Peyer's patch (tissue), 4 donors: Measurements from ENCODE around the gene C3orf20. TPM values are rescaled to one million over a fixed set of nuclear protein-coding genes. Genes with fewer than 3 reads are reported as not detected.

ENCODE experiments used
- DNase-seq, 3 donors: peaks; one replicate each; pipeline ENCODE4 v3.0.0-alpha.2; 2017 to 2019
- H3K27ac ChIP-seq, 4 donors: fragments of 200-600 bp; sonication (generic); one replicate each; pipeline ENCODE4 v1.5.1; 2016 to 2019
- H3K27me3 ChIP-seq, 2 donors: fragments of 200-600 bp; sonication (generic); one replicate each; pipeline ENCODE4 v1.5.1; 2019
- H3K36me3 ChIP-seq, 3 donors: fragments of 200-600 bp; sonication (generic); one replicate each; pipeline ENCODE4 v1.5.1; 2016 to 2019
- H3K4me1 ChIP-seq, 4 donors: fragments of 200-600 bp; sonication (generic); one replicate each; pipeline ENCODE4 v1.5.1; 2016 to 2019
- H3K4me3 ChIP-seq, 4 donors: fragments of 200-600 bp; sonication (generic); 1 replicate in 3 of 4; 2 replicates in 1 of 4; pipeline ENCODE4 v1.5.1; 2016 to 2019; ENCODE audit warnings: mild to moderate bottlenecking in 1 of 4
- H3K9me3 ChIP-seq, 4 donors: fragments of 200-600 bp; sonication (generic); one replicate each; pipeline ENCODE4 v1.5.1; 2016 to 2019; ENCODE audit warnings: mild to moderate bottlenecking in 1 of 4
- POLR2A ChIP-seq, 2 donors: fragments of 450-650 bp; IDR thresholded peaks; one replicate each; pipeline ENCODE4 v1.5.1; 2017; ENCODE audit warnings: antibody characterized with exemption in 2 of 2, mild to moderate bottlenecking in 2 of 2, moderate library complexity in 2 of 2
- total RNA-seq, 4 donors: library from RNA; depleted of rRNA; stranded (reverse); fragments of >200 nt; gene quantifications; one replicate each; pipeline ENCODE4 v1.1.0, GENCODE V29; 2016
- TF ChIP-seq, protein P1 (sequence below), 6 experiments: fragments of 450-650 bp in 4 of 6; fragments of 200-600 bp in 2 of 6; sonication (generic) in 1 of 6; IDR thresholded peaks; one replicate each; pipeline ENCODE4 v1.5.1; 2017 to 2019; ENCODE audit warnings: antibody characterized with exemption in 6 of 6, mild to moderate bottlenecking in 3 of 6, moderate library complexity in 1 of 6

The C3orf20 gene
- total RNA-seq, 4 donors from 2014 or later = not detected

DNA sequence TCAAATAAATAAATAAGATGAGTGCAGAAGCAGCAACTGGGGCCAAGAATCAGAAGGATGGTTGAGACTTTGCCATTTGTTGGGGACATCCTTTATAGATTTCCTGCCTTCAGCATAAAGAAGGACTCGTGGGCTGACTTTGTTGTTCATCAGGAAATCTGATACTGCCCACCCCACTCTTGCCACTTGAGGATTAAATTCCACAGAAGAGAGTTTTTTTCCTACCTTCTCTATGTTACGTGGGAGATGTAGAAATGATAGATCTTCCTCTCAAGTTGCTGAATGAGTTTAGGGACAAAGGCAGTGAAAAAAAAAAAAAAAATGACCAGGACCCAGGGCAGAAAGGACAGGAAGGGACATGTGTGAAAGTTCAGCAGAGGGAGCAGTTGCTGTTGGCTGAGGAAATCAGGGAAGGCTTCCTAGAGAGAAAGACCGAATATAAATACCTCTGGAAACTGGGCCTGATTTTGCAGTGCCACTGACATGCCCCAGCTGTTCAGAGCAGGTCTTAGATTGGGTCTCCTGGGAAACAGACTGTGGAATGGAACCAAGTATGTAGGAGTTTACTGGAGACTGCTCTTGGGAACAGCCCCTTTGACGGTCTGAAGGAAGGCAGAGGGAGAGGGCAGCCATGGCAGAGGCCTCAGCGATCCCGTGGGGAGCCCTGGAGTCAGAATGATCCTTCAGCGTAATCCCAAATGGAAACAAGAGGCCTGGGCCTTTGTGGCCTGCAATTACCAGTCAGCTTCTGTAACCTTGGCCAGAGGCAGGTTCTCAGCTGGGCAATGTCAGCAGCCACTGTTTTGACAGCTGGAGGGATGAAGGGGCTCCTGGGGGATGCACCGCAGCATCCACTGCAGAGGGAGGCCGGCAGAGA is 50.9 kb downstream of the C3orf20 start:
- peak overlapping the region; percentile 36 to 80 (median 47) for H3K27ac ChIP-seq
- H3K36me3 ChIP-seq = no peaks in the 10 kb centered on the region
- H3K27me3 ChIP-seq = no peaks in the 10 kb centered on the region

DNA sequence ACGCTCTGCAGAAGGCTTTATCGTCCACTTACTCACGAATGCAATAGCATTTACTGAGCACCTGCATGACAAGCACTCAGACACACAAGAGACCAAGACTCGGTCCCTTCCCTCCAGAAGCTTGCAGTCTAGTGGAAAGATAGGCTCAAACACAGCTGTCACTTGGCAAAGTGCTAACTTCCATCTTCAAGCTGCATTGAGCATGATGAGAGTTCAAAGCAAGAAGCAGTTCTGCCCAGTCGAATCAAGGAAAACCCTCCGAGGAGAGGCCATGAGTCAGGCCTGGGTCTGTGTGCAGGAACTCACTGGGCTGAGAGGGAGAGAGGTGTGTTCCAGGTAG is 51.5 kb downstream of the C3orf20 start:
- H3K9me3 ChIP-seq = no peaks in the 10 kb centered on the region
- peak overlapping the region; percentile 36 to 80 (median 47) for H3K27ac ChIP-seq
- no peak for TF ChIP-seq POLR2A (IDR thresholded peaks at IDR 0.05)
- TF ChIP-seq, protein P1, sequence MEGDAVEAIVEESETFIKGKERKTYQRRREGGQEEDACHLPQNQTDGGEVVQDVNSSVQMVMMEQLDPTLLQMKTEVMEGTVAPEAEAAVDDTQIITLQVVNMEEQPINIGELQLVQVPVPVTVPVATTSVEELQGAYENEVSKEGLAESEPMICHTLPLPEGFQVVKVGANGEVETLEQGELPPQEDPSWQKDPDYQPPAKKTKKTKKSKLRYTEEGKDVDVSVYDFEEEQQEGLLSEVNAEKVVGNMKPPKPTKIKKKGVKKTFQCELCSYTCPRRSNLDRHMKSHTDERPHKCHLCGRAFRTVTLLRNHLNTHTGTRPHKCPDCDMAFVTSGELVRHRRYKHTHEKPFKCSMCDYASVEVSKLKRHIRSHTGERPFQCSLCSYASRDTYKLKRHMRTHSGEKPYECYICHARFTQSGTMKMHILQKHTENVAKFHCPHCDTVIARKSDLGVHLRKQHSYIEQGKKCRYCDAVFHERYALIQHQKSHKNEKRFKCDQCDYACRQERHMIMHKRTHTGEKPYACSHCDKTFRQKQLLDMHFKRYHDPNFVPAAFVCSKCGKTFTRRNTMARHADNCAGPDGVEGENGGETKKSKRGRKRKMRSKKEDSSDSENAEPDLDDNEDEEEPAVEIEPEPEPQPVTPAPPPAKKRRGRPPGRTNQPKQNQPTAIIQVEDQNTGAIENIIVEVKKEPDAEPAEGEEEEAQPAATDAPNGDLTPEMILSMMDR (IDR thresholded peaks at IDR 0.05) = no peak
- no peaks in the 10 kb centered on the region for H3K27me3 ChIP-seq
- no peak overlapping the region for H3K4me3 ChIP-seq
- no peak for DNase-seq
- no peaks in the 10 kb centered on the region for H3K4me1 ChIP-seq
- H3K36me3 ChIP-seq = no peaks in the 10 kb centered on the region

More for the DNA sequence above, 50.9 kb downstream of the C3orf20 start:
- H3K4me1 ChIP-seq = no peaks in the 10 kb centered on the region
- no peak for TF ChIP-seq POLR2A (IDR thresholded peaks at IDR 0.05)
- TF ChIP-seq, protein P1 (IDR thresholded peaks at IDR 0.05) = no peak
- H3K4me3 ChIP-seq = no peak overlapping the region
- no peaks in the 10 kb centered on the region for H3K9me3 ChIP-seq
- peak in 2 of 3 donors; percentile 50 to 62 for DNase-seq

DNA sequence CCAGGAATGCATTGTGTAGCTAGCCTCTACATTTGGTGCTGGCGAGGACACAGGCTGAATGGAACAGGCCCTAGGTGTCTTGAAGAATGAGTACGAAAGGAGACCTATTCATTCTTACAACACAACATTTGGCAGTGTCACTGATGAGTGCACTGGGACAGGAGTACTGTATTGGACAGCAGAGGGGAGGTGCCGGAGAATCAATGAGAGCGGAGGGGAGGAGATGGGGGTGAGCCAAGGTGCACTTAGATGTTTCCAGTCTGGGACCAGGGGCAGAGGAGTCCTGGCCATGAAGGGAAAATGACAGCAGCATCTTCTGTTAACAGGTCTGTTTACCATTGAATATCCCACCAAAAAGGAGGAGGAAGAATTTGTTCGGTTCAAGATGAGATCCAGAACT is 53.2 kb downstream of the C3orf20 start:
- TF ChIP-seq, protein P1 (IDR thresholded peaks at IDR 0.05) = no peak
- no peak for TF ChIP-seq POLR2A (IDR thresholded peaks at IDR 0.05)
- Histone ChIP-seq H3K27me3 (no peaks in the 10 kb centered on the region), H3K4me3 (no peak overlapping the region), H3K36me3 (no peaks in the 10 kb centered on the region), H3K4me1 (no peaks in the 10 kb centered on the region), H3K9me3 (no peaks in the 10 kb centered on the region), H3K27ac (no peak overlapping the region)
- no peak for DNase-seq

DNA sequence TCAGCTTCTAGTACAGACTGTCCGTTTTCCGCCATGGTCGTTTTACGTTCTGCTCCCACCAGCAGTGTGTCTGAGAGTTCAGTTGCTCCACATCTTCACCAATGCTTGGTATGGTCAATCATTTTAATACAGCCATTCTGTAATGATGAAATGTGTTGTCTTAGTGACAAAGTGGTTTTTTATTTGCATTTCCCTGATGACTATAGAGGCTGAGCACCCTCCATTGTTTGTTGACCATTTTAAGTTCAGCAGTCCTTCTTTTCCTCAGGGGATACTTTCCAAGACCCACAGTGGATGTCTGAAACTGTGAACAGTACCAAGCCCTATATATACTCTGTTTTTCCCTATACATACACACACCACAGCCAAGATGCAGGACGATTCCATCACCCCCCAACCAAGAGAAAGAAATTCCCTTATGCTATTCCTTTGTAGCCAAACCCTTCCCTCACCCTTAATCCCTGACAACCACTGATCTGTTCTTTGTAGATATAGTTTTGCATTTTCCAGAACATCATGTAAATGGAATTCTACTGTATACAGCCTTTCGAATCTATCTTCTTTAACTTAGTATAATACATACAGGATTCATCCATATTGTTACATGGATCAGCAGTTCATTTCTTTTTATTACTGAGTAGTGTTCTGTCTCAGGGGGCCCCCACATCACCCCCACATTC is 55.9 kb downstream of the C3orf20 start:
- H3K36me3 ChIP-seq = no peaks in the 10 kb centered on the region
- no peak overlapping the region for H3K27ac ChIP-seq
- H3K9me3 ChIP-seq = no peaks in the 10 kb centered on the region
- H3K27me3 ChIP-seq = no peaks in the 10 kb centered on the region
- no peaks in the 10 kb centered on the region for H3K4me1 ChIP-seq
- no peak overlapping the region for H3K4me3 ChIP-seq
- no peak for DNase-seq
- TF ChIP-seq POLR2A (IDR thresholded peaks at IDR 0.05) = no peak
- TF ChIP-seq, protein P1 (IDR thresholded peaks at IDR 0.05) = no peak

DNA sequence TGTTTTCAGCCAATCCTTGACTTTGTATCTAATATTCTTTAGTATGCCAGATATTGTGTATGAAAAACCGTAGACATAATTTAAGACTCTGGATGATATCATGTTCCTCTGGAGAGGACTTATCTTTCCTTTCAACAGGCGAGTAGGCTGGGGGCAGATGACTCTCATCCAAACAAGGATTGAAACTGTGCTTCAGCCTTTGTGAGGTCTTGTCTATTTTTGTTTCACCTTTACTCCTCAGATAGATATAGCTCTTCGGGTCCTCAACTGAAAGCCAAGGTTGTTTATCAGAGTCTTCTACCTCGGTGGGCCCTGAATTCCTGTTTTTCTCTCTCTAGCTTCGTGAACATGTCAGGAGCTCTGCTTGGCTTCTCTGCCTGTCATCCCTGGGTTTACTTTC is 66.0 kb downstream of the C3orf20 start:
- Histone ChIP-seq H3K27ac (no peak overlapping the region), H3K4me1 (no peaks in the 10 kb centered on the region), H3K9me3 (no peaks in the 10 kb centered on the region), H3K4me3 (no peak overlapping the region), H3K36me3 (no peaks in the 10 kb centered on the region), H3K27me3 (no peaks in the 10 kb centered on the region)
- TF ChIP-seq, protein P1 (IDR thresholded peaks at IDR 0.05) = no peak
- TF ChIP-seq POLR2A (IDR thresholded peaks at IDR 0.05) = no peak
- no peak for DNase-seq
